C4-2B (cell line): ENCODE data around the gene SYNJ2.

ENCODE experiments used
- CTCF ChIP-seq: fragments of 450-650 bp; conservative IDR thresholded peaks from 2 replicates; pipeline ENCODE4 v1.5.1; 2017; ENCODE audit warnings: mild to moderate bottlenecking
- ZFX ChIP-seq: fragments of 450-650 bp; IDR thresholded peaks from 2 replicates; pipeline ENCODE4 v1.6.1; 2017

GRCh38 chr6:157993076-157993475, 11.4 kb downstream of the SYNJ2 start:
- TF ChIP-seq CTCF (no peak), ZFX (no peak)
